Measurements from ENCODE around the gene SIX3.

DNA sequence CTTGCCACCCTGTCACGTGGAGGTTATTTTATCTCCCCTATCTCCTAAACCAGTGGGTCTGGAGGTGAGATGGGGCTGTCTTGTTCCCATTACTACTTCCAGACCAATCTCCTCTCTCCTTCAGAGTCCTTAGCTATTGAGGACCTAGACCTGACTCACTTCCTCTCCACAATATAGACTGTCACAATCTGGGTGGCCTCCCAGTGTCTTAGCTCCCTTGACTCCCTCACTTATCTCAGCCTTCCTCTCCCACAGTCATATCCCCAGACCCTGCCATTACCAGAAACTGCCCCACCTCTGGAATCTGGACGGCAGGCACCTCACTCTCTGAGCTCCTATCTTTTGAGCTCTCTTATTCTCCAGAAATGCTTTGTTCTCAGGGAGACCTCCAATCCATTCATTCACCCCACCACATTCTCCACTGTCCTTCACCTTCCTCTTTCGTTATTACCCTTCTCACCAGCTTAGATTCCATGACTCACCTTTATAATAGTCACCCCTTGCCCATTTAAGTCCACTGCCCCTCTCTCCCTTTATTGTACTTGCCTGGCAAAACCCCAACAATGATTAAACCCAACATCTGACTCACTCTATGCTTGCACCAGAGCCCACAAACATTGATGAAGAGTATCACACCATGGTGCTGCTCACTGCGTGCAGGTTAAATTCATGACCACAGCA lies 23.3 kb upstream of the SIX3 start:
- TF ChIP-seq CREB1 (CRISPR knock-in tag; IDR thresholded peaks at IDR 0.05; ENCODE audit: low read depth) (no peak), POLR2AphosphoS5 (IDR thresholded peaks at IDR 0.05; ENCODE audit: low read depth) (no peak), JUNB (IDR thresholded peaks at IDR 0.05; ENCODE audit: unreplicated experiment) (no peak), EZH2 (IDR thresholded peaks at IDR 0.05; ENCODE audit: low read depth, unreplicated experiment) (no peak), EZH2phosphoT487 (IDR thresholded peaks at IDR 0.05; ENCODE audit: unreplicated experiment) (no peak)
- TF ChIP-seq, protein P1, sequence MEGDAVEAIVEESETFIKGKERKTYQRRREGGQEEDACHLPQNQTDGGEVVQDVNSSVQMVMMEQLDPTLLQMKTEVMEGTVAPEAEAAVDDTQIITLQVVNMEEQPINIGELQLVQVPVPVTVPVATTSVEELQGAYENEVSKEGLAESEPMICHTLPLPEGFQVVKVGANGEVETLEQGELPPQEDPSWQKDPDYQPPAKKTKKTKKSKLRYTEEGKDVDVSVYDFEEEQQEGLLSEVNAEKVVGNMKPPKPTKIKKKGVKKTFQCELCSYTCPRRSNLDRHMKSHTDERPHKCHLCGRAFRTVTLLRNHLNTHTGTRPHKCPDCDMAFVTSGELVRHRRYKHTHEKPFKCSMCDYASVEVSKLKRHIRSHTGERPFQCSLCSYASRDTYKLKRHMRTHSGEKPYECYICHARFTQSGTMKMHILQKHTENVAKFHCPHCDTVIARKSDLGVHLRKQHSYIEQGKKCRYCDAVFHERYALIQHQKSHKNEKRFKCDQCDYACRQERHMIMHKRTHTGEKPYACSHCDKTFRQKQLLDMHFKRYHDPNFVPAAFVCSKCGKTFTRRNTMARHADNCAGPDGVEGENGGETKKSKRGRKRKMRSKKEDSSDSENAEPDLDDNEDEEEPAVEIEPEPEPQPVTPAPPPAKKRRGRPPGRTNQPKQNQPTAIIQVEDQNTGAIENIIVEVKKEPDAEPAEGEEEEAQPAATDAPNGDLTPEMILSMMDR (conservative IDR thresholded peaks at IDR 0.05; ENCODE audit: low read depth in 2 of 2) = no peak
- TF ChIP-seq, protein P2, sequence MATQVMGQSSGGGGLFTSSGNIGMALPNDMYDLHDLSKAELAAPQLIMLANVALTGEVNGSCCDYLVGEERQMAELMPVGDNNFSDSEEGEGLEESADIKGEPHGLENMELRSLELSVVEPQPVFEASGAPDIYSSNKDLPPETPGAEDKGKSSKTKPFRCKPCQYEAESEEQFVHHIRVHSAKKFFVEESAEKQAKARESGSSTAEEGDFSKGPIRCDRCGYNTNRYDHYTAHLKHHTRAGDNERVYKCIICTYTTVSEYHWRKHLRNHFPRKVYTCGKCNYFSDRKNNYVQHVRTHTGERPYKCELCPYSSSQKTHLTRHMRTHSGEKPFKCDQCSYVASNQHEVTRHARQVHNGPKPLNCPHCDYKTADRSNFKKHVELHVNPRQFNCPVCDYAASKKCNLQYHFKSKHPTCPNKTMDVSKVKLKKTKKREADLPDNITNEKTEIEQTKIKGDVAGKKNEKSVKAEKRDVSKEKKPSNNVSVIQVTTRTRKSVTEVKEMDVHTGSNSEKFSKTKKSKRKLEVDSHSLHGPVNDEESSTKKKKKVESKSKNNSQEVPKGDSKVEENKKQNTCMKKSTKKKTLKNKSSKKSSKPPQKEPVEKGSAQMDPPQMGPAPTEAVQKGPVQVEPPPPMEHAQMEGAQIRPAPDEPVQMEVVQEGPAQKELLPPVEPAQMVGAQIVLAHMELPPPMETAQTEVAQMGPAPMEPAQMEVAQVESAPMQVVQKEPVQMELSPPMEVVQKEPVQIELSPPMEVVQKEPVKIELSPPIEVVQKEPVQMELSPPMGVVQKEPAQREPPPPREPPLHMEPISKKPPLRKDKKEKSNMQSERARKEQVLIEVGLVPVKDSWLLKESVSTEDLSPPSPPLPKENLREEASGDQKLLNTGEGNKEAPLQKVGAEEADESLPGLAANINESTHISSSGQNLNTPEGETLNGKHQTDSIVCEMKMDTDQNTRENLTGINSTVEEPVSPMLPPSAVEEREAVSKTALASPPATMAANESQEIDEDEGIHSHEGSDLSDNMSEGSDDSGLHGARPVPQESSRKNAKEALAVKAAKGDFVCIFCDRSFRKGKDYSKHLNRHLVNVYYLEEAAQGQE (IDR thresholded peaks at IDR 0.05; ENCODE audit: unreplicated experiment) = no peak

All from GM23338 (cell line).